HG03457 (cell line): ENCODE measurements around the gene HMOX1.

Experiments used
- ATAC-seq: cut with Tn5 transposase; IDR thresholded peaks from one replicate; pipeline ENCODE4 v1.9.1; 2021; ENCODE audit warnings: moderate number of reproducible peaks; ENCODE audit not compliant: unreplicated experiment

The HMOX1 gene

GRCh38 chr22:35400501-35400790 lies 19.6 kb downstream of the HMOX1 start:
- no peak for ATAC-seq

- ATAC-seq, result no peak
Observed at GRCh38 chr22:35401863-35402262, 21.0 kb downstream of the HMOX1 start.

GRCh38 chr22:35403356-35403755 lies 22.5 kb downstream of the HMOX1 start:
- no peak for ATAC-seq

GRCh38 chr22:35404176-35404575 lies 23.3 kb downstream of the HMOX1 start:
- no peak for ATAC-seq

GRCh38 chr22:35406443-35406842 lies 25.5 kb downstream of the HMOX1 start:
- ATAC-seq, result no peak

- ATAC-seq, result no peak
Observed at GRCh38 chr22:35407362-35407761, 26.5 kb downstream of the HMOX1 start.

GRCh38 chr22:35409783-35410662 lies 29.1 kb downstream of the HMOX1 start:
- peak; percentile 50 for ATAC-seq

GRCh38 chr22:35410663-35411034 lies 29.8 kb downstream of the HMOX1 start:
- no peak for ATAC-seq

- ATAC-seq, result no peak
Observed at GRCh38 chr22:35411102-35411501, 30.2 kb downstream of the HMOX1 start.

- ATAC-seq, result no peak
Observed at GRCh38 chr22:35413624-35414023, 32.7 kb downstream of the HMOX1 start.

GRCh38 chr22:35417606-35418005 lies 36.7 kb downstream of the HMOX1 start:
- no peak for ATAC-seq

GRCh38 chr22:35418088-35418487 lies 37.2 kb downstream of the HMOX1 start:
- no peak for ATAC-seq

GRCh38 chr22:35418731-35419130 lies 37.8 kb downstream of the HMOX1 start:
- ATAC-seq, result no peak

- no peak for ATAC-seq
Observed at GRCh38 chr22:35419756-35420155, 38.9 kb downstream of the HMOX1 start.

GRCh38 chr22:35421121-35421520 lies 40.2 kb downstream of the HMOX1 start:
- no peak for ATAC-seq

GRCh38 chr22:35422145-35422544 lies 41.2 kb downstream of the HMOX1 start:
- no peak for ATAC-seq

GRCh38 chr22:35422936-35423335 lies 42.0 kb downstream of the HMOX1 start:
- ATAC-seq, result no peak

- no peak for ATAC-seq
Observed at GRCh38 chr22:35424081-35424480, 43.2 kb downstream of the HMOX1 start.

- no peak for ATAC-seq
Observed at GRCh38 chr22:35424761-35425160, 43.9 kb downstream of the HMOX1 start.

GRCh38 chr22:35425546-35425945 lies 44.6 kb downstream of the HMOX1 start:
- no peak for ATAC-seq

- no peak for ATAC-seq
Observed at GRCh38 chr22:35425971-35426800, 45.3 kb downstream of the HMOX1 start.

GRCh38 chr22:35426801-35427140 lies 45.9 kb downstream of the HMOX1 start:
- ATAC-seq, result no peak
